HUDEP-2 (cell line): ENCODE measurements around the gene STXBP1.

Experiments
- DNase-seq, 76 experiments: peaks; one replicate each; lab custom pipeline; 2025; ENCODE audit not compliant: unreplicated experiment in 76 of 76; lab: John Stamatoyannopoulos, UW

STXBP1 gene

GRCh38 chr9:127711226-127711701 lies 99.2 kb downstream of the STXBP1 start:
- DNase-seq, result no peak

GRCh38 chr9:127711831-127712274 lies 99.8 kb downstream of the STXBP1 start:
- no peak for DNase-seq

- DNase-seq, result no peak
Measured at GRCh38 chr9:127712371-127712770, 100.3 kb downstream of the STXBP1 start.

GRCh38 chr9:127712867-127713266 lies 100.8 kb downstream of the STXBP1 start:
- DNase-seq, result no peak

GRCh38 chr9:127714020-127714750 lies 102.1 kb downstream of the STXBP1 start:
- DNase-seq, result no peak

- peak in 9 of 76 experiments; percentile 3 to 37 (median 12) for DNase-seq
Measured at GRCh38 chr9:127714951-127715469, 102.9 kb downstream of the STXBP1 start.

- DNase-seq, result peak in 75 of 76 experiments; percentile 26 to 96 (median 91)
Measured at GRCh38 chr9:127715470-127716337, 103.6 kb downstream of the STXBP1 start, which contains the start of the genes PTRH1 and TTC16. Gene PTRH1, minus strand, starts transcription at chr9:127715663. Its CDS starts 24 bp downstream, at chr9:127715639. Gene TTC16, plus strand, starts transcription at chr9:127716079. Its CDS starts 67 bp downstream, at chr9:127716146.

- no peak for DNase-seq
Measured at GRCh38 chr9:127716412-127716811, 104.3 kb downstream of the STXBP1 start.

GRCh38 chr9:127717766-127718165 lies 105.7 kb downstream of the STXBP1 start:
- DNase-seq, result peak in 2 of 76 experiments; percentile 9 to 24

GRCh38 chr9:127720031-127720864 lies 108.2 kb downstream of the STXBP1 start:
- DNase-seq, result no peak

GRCh38 chr9:127720865-127721227 lies 108.8 kb downstream of the STXBP1 start:
- DNase-seq, result no peak

- no peak for DNase-seq
Measured at GRCh38 chr9:127721391-127721821, 109.3 kb downstream of the STXBP1 start.

GRCh38 chr9:127722055-127722745 lies 110.1 kb downstream of the STXBP1 start:
- DNase-seq, result no peak

GRCh38 chr9:127723013-127723412 lies 110.9 kb downstream of the STXBP1 start:
- DNase-seq, result no peak

- no peak for DNase-seq
Measured at GRCh38 chr9:127723444-127723843, 111.4 kb downstream of the STXBP1 start.

GRCh38 chr9:127724012-127724411 lies 111.9 kb downstream of the STXBP1 start:
- DNase-seq, result no peak

- DNase-seq, result no peak
Measured at GRCh38 chr9:127726871-127727270, 114.8 kb downstream of the STXBP1 start.

- DNase-seq, result no peak
Measured at GRCh38 chr9:127728808-127729207, 116.7 kb downstream of the STXBP1 start.

- DNase-seq, result no peak
Measured at GRCh38 chr9:127729522-127730256, 117.6 kb downstream of the STXBP1 start.
